A549 treated with Hydrocortisone at 1 μM for 4 hours (cell line): ENCODE results near the gene MAPK8IP2. TPM values are rescaled to one million over a fixed set of nuclear protein-coding genes. Genes with fewer than 3 reads are reported as not detected.

Experiments
- total RNA-seq: library from RNA; stranded (reverse); fragments of 200-300 nt; extraction: Qiagen RNA extraction; gene quantifications from 5 replicates; pipeline ENCODE4 v1.2.3, GENCODE V29; 2022

MAPK8IP2 gene
- total RNA-seq, result 2.8 to 4.1 TPM (median 3.6 TPM) in 5 replicates

GRCh38 chr22:50600538-50600937 lies at the start of gene MAPK8IP2:
MAPK8IP2 (plus strand) TSS chr22:50600793; CDS start chr22:50600819, 26 bp downstream.

DNA sequence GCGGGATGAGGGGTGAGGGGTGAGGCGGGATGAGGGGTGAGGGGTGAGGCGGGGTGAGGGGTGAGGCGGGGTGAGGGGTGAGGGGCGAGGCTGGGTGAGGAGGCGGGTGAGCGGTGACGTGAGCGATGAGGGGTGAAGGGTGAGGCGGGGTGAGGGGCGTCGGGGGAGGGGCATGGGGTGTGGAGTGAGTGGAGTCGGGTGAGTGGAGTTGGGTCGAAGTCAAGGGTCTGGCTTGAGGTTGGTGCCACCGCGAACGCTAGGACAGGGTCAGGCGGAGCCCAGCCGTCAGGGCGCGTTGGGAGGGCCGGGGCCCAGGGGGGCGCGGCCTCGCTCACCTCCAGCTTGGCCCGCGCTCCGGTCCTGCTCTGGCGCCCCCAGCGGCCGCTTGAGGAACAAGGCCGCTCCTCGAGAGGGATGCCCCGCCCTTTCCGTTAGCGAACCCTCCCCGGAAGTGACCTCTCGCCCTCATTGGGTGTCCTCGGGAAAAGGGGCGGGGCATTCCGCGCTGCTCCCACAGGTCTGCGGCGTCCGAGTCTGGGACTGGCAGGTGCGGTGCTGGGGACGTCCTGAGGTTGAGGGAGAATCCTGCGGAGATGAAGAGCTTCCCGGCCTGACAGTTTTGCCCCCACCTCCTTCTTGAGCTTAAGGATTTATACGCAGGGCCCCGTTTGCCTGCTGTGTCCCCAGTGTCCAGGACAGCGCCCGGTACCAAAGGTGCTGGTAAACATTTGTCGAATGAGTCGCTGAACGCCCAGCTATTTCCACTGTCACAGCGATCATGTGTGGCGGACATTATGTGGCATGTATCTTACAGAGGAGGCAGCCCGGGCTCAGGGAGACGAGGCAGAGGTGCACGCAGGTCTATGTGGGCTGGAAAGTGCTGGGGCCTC lies 37.8 kb upstream of the MAPK8IP2 start, which contains the start of gene SYCE3:
Gene SYCE3, minus strand, starts transcription at position 397 of the 890 bp plus-strand sequence. CDS start 6,514 bp downstream, outside the sequence.

DNA sequence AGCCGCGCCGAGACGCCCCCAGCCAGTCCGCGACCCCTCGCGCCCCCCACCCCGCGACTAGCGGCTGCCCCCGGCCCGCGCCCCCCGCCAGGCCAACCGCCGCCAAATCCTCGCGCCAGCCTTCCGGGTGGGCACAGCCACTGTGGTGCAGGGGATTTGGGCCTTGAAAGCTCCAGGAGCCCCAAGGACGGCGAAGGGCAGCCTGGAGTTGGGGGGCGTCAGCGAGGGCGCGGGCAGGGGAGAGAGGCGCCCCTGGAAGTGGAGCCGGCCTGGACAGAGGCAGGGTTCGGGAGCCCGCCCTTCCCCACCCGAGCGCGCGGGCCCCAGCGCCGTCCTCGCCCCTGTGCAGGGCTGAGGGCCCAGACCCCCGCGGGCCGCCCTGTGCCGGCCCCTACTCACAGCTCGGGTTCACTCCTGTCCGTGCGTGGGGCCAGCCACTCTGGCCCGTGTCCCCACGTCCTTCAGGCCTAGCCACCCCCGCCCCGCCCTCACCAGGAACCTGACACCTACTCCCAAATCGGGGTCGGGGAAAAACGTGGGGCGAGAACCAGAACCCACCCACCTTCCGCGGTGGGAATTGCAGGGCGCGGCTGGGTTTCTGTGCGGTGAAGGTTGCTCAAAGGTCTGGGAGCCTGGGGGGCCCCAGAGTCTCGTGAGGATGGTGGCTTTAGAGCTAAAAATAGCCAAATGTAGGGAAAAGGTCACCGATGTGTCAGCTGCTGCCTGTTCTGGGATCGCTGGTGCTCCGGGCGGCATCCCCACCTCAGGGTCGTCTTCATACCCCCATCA lies 22.4 kb upstream of the MAPK8IP2 start, which contains the start of gene CPT1B:
Gene CPT1B, minus strand, starts transcription at position 441 of the 789 bp plus-strand sequence. CDS start 512 bp downstream, outside the sequence.

GRCh38 chr22:50582493-50583293 lies 17.9 kb upstream of the MAPK8IP2 start, which contains the start of gene CHKB:
CHKB (minus strand) TSS chr22:50582849; CDS start chr22:50582781, 68 bp downstream.

GRCh38 chr22:50627642-50628542 lies 27.3 kb downstream of the MAPK8IP2 start, which contains the start of gene ARSA:
ARSA (minus strand) TSS chr22:50628152; CDS start chr22:50627779, 373 bp downstream.

Other genes starting within 250 kb of the MAPK8IP2 start
- 20.3 to 24.9 TPM (median 22.4 TPM) in 5 replicates for gene SBF1, start 125.8 kb upstream of the MAPK8IP2 start, total RNA-seq
- gene ADM2, start 119.2 kb upstream of the MAPK8IP2 start, total RNA-seq, result 0.44 to 0.91 TPM (median 0.63 TPM) in 5 replicates
- gene MIOX, start 113.9 kb upstream of the MAPK8IP2 start, total RNA-seq, result not detected in 5 replicates
- gene LMF2, start 93.1 kb upstream of the MAPK8IP2 start, total RNA-seq, result 35.7 to 48.9 TPM (median 47.1 TPM) in 5 replicates
- 34.9 to 42.3 TPM (median 38.0 TPM) in 5 replicates for gene NCAPH2, start 92.6 kb upstream of the MAPK8IP2 start, total RNA-seq
- 2.2 to 6.4 TPM (median 5.4 TPM) in 5 replicates for gene SCO2, start 75.2 kb upstream of the MAPK8IP2 start, total RNA-seq
- gene TYMP, start 70.8 kb upstream of the MAPK8IP2 start, total RNA-seq, result 12.1 to 17.2 TPM (median 16.4 TPM) in 5 replicates
- 0.02 to 0.05 TPM (median 0.02 TPM) in 3 of 5 replicates, not detected in the others for gene KLHDC7B, start 54.9 kb upstream of the MAPK8IP2 start, total RNA-seq
- gene SYCE3, start 37.9 kb upstream of the MAPK8IP2 start, total RNA-seq, result 0.25 to 0.52 TPM (median 0.48 TPM) in 3 of 5 replicates, not detected in the others
- gene CPT1B, start 22.4 kb upstream of the MAPK8IP2 start, total RNA-seq, result 10.8 to 14.4 TPM (median 12.8 TPM) in 5 replicates
- gene CHKB, start 17.9 kb upstream of the MAPK8IP2 start, total RNA-seq, result 14.9 to 20.5 TPM (median 18.3 TPM) in 5 replicates
- 20.0 to 25.1 TPM (median 22.4 TPM) in 5 replicates for gene ARSA, start 27.4 kb downstream of the MAPK8IP2 start, total RNA-seq
- 3.3 to 5.2 TPM (median 4.1 TPM) in 5 replicates for gene SHANK3, start 72.0 kb downstream of the MAPK8IP2 start, total RNA-seq
- 0.13 to 0.15 TPM in 2 of 5 replicates, not detected in the others for gene ACR, start 137.4 kb downstream of the MAPK8IP2 start, total RNA-seq
- gene RABL2B, start 182.8 kb downstream of the MAPK8IP2 start, total RNA-seq, result 17.3 to 20.1 TPM (median 17.5 TPM) in 5 replicates